ENCODE data around the gene TAS1R2. TPM values are rescaled to one million over a fixed set of nuclear protein-coding genes. Genes with fewer than 3 reads are reported as not detected.
"Not testable (repeated sequence)": the region's sequence is repeated elsewhere in the genome, so short reads cannot be mapped to it uniquely, and the experiment has no call there.

TAS1R2 gene
- total and polyA plus RNA-seq, 5 donors from 2014 or later: not detected

DNA sequence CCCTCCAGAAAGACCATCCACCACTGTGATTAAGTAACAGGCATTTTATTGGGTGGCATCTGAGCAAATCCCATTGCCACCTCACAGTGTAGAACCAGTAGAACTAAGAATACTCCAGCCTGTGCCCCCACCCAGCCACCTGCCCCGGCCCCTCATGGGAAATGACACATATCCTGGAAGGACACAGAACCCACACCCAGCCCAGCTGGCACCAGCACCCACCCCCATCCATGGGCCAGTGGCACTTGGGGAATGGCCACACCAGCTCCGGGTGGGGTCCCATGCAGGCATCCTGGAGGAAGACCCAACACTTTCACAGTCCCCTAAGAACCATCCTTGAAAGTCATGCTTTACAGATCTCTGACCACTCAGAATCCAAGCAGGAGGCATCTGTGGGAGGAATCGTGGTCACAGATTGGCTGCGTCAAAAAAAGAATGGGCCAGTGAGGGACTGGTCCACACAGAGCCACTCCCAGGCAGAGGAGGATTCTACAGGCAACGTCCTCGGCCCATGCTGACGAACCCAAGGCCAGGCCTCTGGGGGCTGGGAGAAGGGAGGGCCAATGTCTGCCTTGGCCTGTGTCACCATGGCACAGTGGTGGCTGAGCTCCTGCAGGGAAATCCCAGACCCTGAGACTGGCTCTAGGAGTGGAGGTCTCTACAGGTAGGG, 12.1 kb upstream of the TAS1R2 start:
- ATAC-seq (ENCODE audit: low read depth in 2 of 2) (no peak), DNase-seq (no peak)
- Mint-ChIP-seq H3K4me1 (no peaks in the 10 kb centered on the region), H3K4me3 (no peak overlapping the region), H3K9me3 (no peaks in the 10 kb centered on the region), H3K27ac (no peak overlapping the region), H3K27me3 (peaks cover 4% of the 10 kb centered on the region), H3K36me3 (no peaks in the 10 kb centered on the region)
- Histone ChIP-seq H3K4me1 (ENCODE audit: control insufficient read depth, insufficient read depth, low read length, poor library complexity, severe bottlenecking) (no peaks in the 10 kb centered on the region), H3K27me3 (ENCODE audit: control insufficient read depth, insufficient read depth, low read length) (no peaks in the 10 kb centered on the region), H3K36me3 (ENCODE audit: control insufficient read depth, insufficient read depth, low read length) (no peaks in the 10 kb centered on the region), H3K27ac (ENCODE audit: insufficient read depth, low read length, poor library complexity, severe bottlenecking) (no peak overlapping the region), H3K4me3 (ENCODE audit: low read depth, low read length) (no peak overlapping the region), H3K9me3 (ENCODE audit: control insufficient read depth in 2 of 2, low read length in 2 of 2) (no peaks in the 10 kb centered on the region)

DNA sequence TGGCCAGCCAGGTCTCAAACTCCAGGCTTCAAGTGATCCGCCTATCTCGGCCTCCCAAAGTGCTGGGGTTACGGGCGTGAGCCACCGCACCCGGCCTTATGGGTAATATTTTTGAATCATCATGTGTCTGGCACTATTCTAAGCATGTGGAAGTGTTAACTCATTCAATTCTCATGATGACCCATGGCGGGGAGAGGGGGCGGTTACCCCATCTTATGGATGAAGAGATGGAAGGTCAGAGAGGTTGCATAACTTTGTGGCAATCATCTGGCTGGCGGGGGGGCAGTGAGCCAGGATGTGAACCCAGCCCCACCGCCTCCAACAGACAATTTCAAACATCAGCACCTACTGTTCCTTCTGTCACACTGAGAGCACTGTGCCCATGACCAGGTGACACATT, 11.5 kb upstream of the TAS1R2 start:
- no peak overlapping the region for H3K27ac Mint-ChIP-seq
- H3K27me3 Mint-ChIP-seq: peaks cover 4% of the 10 kb centered on the region
- H3K36me3 ChIP-seq (ENCODE audit: control insufficient read depth, insufficient read depth, low read length): no peaks in the 10 kb centered on the region
- DNase-seq: no peak
- H3K27me3 ChIP-seq (ENCODE audit: control insufficient read depth, insufficient read depth, low read length): no peaks in the 10 kb centered on the region
- no peak for ATAC-seq (ENCODE audit: low read depth in 2 of 2)
- no peaks in the 10 kb centered on the region for H3K4me1 ChIP-seq (ENCODE audit: control insufficient read depth, insufficient read depth, low read length, poor library complexity, severe bottlenecking)
- H3K4me3 ChIP-seq (ENCODE audit: low read depth, low read length): no peak overlapping the region
- H3K4me1 Mint-ChIP-seq: no peaks in the 10 kb centered on the region
- no peak overlapping the region for H3K4me3 Mint-ChIP-seq
- no peaks in the 10 kb centered on the region for H3K9me3 Mint-ChIP-seq
- no peaks in the 10 kb centered on the region for H3K36me3 Mint-ChIP-seq
- H3K9me3 ChIP-seq (ENCODE audit: control insufficient read depth in 2 of 2, low read length in 2 of 2): no peaks in the 10 kb centered on the region
- H3K27ac ChIP-seq (ENCODE audit: insufficient read depth, low read length, poor library complexity, severe bottlenecking): no peak overlapping the region

DNA sequence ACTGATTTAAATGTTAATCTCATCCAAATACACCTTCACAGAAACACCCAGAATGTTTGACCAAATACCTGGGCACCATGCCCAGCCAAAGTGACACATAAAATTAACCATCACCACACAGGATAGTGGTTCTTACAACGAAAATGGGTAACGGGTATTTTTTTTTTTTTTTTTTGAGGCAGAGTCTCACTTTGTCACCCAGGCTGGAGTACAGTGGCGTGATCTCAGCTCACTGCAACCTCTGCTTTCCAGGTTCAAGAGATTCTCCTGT, 11.1 kb upstream of the TAS1R2 start:
- not testable (repeated sequence) for DNase-seq; H3K27ac Mint-ChIP-seq; H3K4me1 ChIP-seq (ENCODE audit: control insufficient read depth, insufficient read depth, low read length, poor library complexity, severe bottlenecking); ATAC-seq (ENCODE audit: low read depth in 2 of 2); H3K27ac ChIP-seq (ENCODE audit: insufficient read depth, low read length, poor library complexity, severe bottlenecking); H3K27me3 ChIP-seq (ENCODE audit: control insufficient read depth, insufficient read depth, low read length); H3K9me3 ChIP-seq (ENCODE audit: control insufficient read depth in 2 of 2, low read length in 2 of 2); H3K36me3 ChIP-seq (ENCODE audit: control insufficient read depth, insufficient read depth, low read length); H3K9me3 Mint-ChIP-seq; H3K4me3 ChIP-seq (ENCODE audit: low read depth, low read length); H3K36me3 Mint-ChIP-seq; H3K4me3 Mint-ChIP-seq; H3K27me3 Mint-ChIP-seq; H3K4me1 Mint-ChIP-seq

DNA sequence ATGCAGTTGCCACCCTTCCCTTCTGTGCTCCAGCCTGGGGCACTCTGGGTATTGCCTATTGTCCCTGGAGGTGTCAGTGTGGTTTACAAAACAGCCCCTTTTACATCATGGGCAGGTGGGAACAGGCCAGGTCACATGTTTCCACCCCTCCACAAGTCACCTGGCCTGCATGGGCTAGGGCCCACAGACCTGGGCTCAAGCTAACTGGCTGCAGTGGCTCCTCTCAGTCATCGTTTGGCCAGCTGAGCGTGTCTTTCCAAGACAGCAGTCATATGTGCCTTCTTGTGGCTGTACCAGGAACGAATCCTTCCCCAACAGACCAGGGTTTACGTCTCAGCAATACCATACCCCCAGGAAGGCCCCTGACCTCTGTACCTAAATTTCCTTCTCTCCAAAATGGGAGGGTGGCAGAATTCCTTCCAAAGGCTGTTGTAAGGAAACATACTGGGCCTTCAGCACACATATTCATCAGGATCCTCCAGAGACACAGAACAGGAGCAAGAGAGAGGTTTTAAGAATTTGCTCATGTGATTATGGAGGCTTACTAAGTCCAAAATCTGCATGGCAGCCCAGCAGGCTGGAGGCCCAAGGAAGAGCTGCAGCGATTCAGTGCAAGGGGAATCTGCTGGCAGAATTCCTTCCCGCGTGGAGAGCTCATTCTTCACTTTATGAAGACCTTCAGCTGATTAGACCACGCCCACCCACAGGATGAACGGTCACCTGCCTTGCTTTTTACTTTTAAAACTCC, 10.6 kb upstream of the TAS1R2 start:
- ATAC-seq (ENCODE audit: low read depth in 2 of 2) (no peak), DNase-seq (no peak)
- Mint-ChIP-seq H3K4me3 (no peak overlapping the region), H3K4me1 (no peaks in the 10 kb centered on the region), H3K9me3 (no peaks in the 10 kb centered on the region), H3K36me3 (no peaks in the 10 kb centered on the region), H3K27ac (no peak overlapping the region), H3K27me3 (peaks cover 4% of the 10 kb centered on the region)
- Histone ChIP-seq H3K36me3 (ENCODE audit: control insufficient read depth, insufficient read depth, low read length) (no peaks in the 10 kb centered on the region), H3K27ac (ENCODE audit: insufficient read depth, low read length, poor library complexity, severe bottlenecking) (no peak overlapping the region), H3K9me3 (ENCODE audit: control insufficient read depth in 2 of 2, low read length in 2 of 2) (no peaks in the 10 kb centered on the region), H3K4me1 (ENCODE audit: control insufficient read depth, insufficient read depth, low read length, poor library complexity, severe bottlenecking) (no peaks in the 10 kb centered on the region), H3K27me3 (ENCODE audit: control insufficient read depth, insufficient read depth, low read length) (no peaks in the 10 kb centered on the region), H3K4me3 (ENCODE audit: low read depth, low read length) (no peak overlapping the region)

DNA sequence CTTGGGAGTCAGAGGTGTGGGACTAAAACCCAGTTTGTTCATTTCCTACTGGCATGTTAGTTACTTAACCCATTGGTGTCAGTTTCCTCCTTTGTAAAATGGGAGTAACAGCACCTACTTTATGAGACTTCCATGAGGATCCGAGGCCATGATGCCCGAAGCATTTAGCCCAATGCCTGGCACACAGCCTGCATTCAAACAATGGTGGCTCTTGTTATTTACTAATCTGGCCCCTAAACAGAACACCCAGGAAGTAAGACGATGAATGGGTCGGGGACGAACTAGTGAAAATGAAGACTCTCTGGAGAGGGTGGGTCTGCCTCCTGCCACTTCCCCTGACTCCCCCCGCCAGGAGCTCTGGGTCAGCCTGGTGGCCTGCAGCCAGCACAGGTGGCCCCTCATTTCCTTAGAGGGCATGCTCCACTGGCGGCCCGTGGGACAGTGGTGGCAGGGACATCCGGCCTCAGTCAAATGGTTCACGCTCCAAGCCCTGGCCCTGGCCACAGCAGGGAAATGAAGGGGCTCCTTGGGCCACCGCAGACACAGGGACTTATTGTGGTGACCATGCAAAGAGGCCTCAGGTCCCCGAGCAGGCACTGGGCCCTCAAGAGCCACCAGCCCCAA, 9.5 kb upstream of the TAS1R2 start:
- no peaks in the 10 kb centered on the region for H3K9me3 ChIP-seq (ENCODE audit: control insufficient read depth in 2 of 2, low read length in 2 of 2)
- DNase-seq (no peak), ATAC-seq (ENCODE audit: low read depth in 2 of 2) (no peak)
- H3K36me3 Mint-ChIP-seq: no peaks in the 10 kb centered on the region
- no peaks in the 10 kb centered on the region for H3K4me1 ChIP-seq (ENCODE audit: control insufficient read depth, insufficient read depth, low read length, poor library complexity, severe bottlenecking)
- no peaks in the 10 kb centered on the region for H3K4me1 Mint-ChIP-seq
- no peak overlapping the region for H3K4me3 ChIP-seq (ENCODE audit: low read depth, low read length)
- no peak overlapping the region for H3K27ac ChIP-seq (ENCODE audit: insufficient read depth, low read length, poor library complexity, severe bottlenecking)
- peaks cover 4% of the 10 kb centered on the region for H3K27me3 Mint-ChIP-seq
- no peaks in the 10 kb centered on the region for H3K9me3 Mint-ChIP-seq
- no peak overlapping the region for H3K27ac Mint-ChIP-seq
- no peaks in the 10 kb centered on the region for H3K36me3 ChIP-seq (ENCODE audit: control insufficient read depth, insufficient read depth, low read length)
- no peaks in the 10 kb centered on the region for H3K27me3 ChIP-seq (ENCODE audit: control insufficient read depth, insufficient read depth, low read length)
- H3K4me3 Mint-ChIP-seq: no peak overlapping the region

DNA sequence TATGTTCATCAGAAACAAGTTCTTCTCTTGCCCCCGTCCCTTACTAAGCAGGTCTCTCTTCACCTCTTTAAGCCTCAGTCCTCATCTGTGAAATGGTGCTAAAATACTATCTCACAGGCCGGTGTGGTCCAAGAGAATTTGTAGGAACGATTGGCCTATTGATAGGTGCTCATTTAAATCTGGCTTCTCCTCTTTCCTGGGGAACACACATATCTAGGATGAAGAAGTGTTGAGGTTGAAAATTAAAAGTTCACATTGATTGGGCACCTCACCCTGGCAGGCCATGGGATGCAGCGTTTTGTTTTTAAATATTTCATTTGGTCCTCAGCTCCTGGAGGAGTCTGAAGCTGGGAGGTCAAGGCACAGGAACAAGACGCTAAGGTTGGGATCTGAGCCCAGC, 8.9 kb upstream of the TAS1R2 start:
- ATAC-seq (ENCODE audit: low read depth in 2 of 2) (no peak), DNase-seq (no peak)
- Histone ChIP-seq H3K27ac (ENCODE audit: insufficient read depth, low read length, poor library complexity, severe bottlenecking) (no peak overlapping the region), H3K27me3 (ENCODE audit: control insufficient read depth, insufficient read depth, low read length) (no peaks in the 10 kb centered on the region), H3K4me3 (ENCODE audit: low read depth, low read length) (no peak overlapping the region), H3K36me3 (ENCODE audit: control insufficient read depth, insufficient read depth, low read length) (no peaks in the 10 kb centered on the region), H3K4me1 (ENCODE audit: control insufficient read depth, insufficient read depth, low read length, poor library complexity, severe bottlenecking) (no peaks in the 10 kb centered on the region), H3K9me3 (ENCODE audit: control insufficient read depth in 2 of 2, low read length in 2 of 2) (no peaks in the 10 kb centered on the region)
- Mint-ChIP-seq H3K27ac (no peak overlapping the region), H3K36me3 (no peaks in the 10 kb centered on the region), H3K27me3 (peaks cover 4% of the 10 kb centered on the region), H3K4me1 (no peaks in the 10 kb centered on the region), H3K9me3 (no peaks in the 10 kb centered on the region), H3K4me3 (no peak overlapping the region)

DNA sequence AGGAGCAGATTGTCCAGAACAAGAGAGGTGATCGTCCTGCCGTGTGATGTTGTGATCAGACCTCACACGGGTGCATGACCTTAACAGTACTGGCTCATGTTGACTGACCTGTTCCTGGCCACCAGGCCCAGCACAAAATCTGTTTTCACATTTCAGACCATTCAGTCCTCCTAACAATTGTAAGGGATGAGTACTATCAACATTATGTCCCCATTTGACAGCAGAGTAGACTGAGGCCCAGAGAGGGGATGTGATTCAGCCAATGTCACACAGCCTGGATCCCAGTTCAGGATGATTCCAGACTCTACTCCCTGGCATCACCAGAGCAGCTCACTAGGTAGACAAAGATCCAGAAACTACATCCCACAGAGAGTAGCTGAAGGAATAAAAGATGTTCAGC, 7.4 kb upstream of the TAS1R2 start:
- no peaks in the 10 kb centered on the region for H3K4me1 Mint-ChIP-seq
- Histone ChIP-seq H3K36me3 (ENCODE audit: control insufficient read depth, insufficient read depth, low read length) (no peaks in the 10 kb centered on the region), H3K27me3 (ENCODE audit: control insufficient read depth, insufficient read depth, low read length) (no peaks in the 10 kb centered on the region), H3K4me3 (ENCODE audit: low read depth, low read length) (no peak overlapping the region), H3K9me3 (ENCODE audit: control insufficient read depth in 2 of 2, low read length in 2 of 2) (no peaks in the 10 kb centered on the region), H3K4me1 (ENCODE audit: control insufficient read depth, insufficient read depth, low read length, poor library complexity, severe bottlenecking) (no peaks in the 10 kb centered on the region), H3K27ac (ENCODE audit: insufficient read depth, low read length, poor library complexity, severe bottlenecking) (no peak overlapping the region)
- H3K36me3 Mint-ChIP-seq: no peaks in the 10 kb centered on the region
- H3K4me3 Mint-ChIP-seq: no peak overlapping the region
- H3K9me3 Mint-ChIP-seq: peaks cover 0 to 3% (median 0%) of the 10 kb centered on the region in 7 donors
- H3K27me3 Mint-ChIP-seq: peaks cover 7% of the 10 kb centered on the region
- no peak for DNase-seq
- no peak overlapping the region for H3K27ac Mint-ChIP-seq
- ATAC-seq (ENCODE audit: low read depth in 2 of 2): no peak

DNA sequence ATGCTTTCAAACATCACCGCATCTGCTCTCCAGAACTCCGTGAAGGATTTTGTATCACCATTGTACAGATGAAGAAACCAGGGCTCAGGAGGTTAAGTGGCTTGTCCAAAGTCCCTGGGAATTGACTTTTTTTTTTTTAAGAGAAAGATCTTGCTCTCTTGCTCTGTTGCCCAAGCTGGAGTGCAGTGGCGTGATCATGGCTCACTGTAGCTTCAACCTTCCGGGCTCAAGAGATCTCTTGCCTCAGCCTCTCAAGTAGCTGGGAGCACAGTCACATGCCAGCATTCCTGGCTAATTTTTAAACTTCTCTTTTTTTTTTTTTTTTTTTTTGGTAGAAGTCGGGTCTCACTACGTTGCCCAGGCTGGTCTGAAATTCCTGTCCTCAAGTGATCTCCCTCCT, 6.9 kb upstream of the TAS1R2 start:
- peaks cover 0 to 3% (median 0%) of the 10 kb centered on the region in 7 donors for H3K9me3 Mint-ChIP-seq
- Histone ChIP-seq H3K36me3 (ENCODE audit: control insufficient read depth, insufficient read depth, low read length) (no peaks in the 10 kb centered on the region), H3K4me3 (ENCODE audit: low read depth, low read length) (no peak overlapping the region), H3K9me3 (ENCODE audit: control insufficient read depth in 2 of 2, low read length in 2 of 2) (no peaks in the 10 kb centered on the region), H3K27ac (ENCODE audit: insufficient read depth, low read length, poor library complexity, severe bottlenecking) (no peak overlapping the region), H3K4me1 (ENCODE audit: control insufficient read depth, insufficient read depth, low read length, poor library complexity, severe bottlenecking) (no peaks in the 10 kb centered on the region), H3K27me3 (ENCODE audit: control insufficient read depth, insufficient read depth, low read length) (no peaks in the 10 kb centered on the region)
- no peak overlapping the region for H3K27ac Mint-ChIP-seq
- no peaks in the 10 kb centered on the region for H3K4me1 Mint-ChIP-seq
- H3K36me3 Mint-ChIP-seq: no peaks in the 10 kb centered on the region
- no peak overlapping the region for H3K4me3 Mint-ChIP-seq
- DNase-seq (no peak), ATAC-seq (ENCODE audit: low read depth in 2 of 2) (no peak)
- H3K27me3 Mint-ChIP-seq: peaks cover 5% of the 10 kb centered on the region

All from CD4-positive, CD25-positive, alpha-beta regulatory T cell (primary cell).